HG02840 (cell line): ENCODE measurements around the gene PDE6C.

ENCODE experiments used
- ATAC-seq: cut with Tn5 transposase; IDR thresholded peaks from one replicate; pipeline ENCODE4 v1.9.1; 2021; ENCODE audit warnings: mild to moderate bottlenecking, moderate library complexity, moderate number of reproducible peaks; ENCODE audit not compliant: unreplicated experiment, low FRiP score

Gene PDE6C

GRCh38 chr10:93593254-93593653 is 19.1 kb upstream of the PDE6C start:
- ATAC-seq = no peak

DNA sequence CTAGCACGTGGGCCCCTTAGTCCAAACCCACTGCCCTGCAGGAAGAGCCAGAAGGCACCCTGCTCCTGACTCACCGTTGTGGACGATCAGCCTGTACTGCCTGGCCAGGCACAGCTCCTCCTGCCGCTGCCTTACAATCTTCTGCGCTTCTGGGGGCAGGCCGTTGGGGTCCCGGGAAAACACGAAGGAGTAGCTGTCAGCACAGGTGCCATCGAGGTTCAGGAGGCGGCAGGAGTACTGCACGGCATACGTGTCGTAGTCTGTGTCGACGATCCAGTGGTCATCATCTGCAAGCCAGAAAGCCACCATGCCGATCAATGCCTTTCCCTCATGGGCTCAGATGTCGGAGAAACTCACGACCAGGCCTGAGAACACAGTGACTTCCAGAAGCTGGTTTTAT is 18.6 kb upstream of the PDE6C start:
- no peak for ATAC-seq

- no peak for ATAC-seq
Observed at GRCh38 chr10:93594518-93594917, 17.8 kb upstream of the PDE6C start.

DNA sequence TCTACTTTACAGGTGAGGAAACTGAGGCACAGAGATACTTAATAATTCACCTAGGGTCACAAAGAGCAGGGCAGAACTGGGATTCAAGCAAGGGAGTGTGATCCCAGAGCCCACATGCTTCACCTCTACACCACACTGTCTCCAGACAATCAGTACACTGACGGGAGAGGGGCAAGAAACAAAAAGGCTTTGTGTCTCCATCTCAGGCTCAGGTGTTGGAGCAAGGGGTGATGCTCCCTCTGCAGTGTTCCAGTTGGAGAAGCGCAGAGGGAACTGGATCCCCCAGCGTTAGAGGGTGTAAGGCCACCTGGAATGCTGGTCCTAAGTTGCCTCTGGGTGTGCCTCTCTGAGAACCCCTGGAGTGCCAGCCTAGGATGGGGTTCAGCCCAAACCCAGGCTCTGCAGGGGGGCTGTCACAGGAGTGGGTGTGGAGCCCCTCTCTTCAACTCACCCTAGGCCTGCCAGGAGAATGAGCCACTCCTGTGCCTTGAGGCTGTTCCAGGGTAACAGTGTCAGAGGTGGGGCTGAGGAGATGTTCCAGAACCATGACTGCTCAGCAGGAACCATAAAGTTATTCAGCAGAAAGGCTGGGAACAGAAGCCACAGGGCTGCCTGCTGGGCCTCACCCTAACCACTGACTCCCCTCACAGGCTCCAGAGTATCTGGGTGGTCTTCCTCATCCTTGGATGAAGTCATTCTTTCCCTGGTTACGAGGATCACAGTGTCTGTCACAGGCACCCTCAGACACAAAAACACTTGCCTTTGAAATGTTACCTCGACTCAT is 16.8 kb upstream of the PDE6C start:
- ATAC-seq = no peak

DNA sequence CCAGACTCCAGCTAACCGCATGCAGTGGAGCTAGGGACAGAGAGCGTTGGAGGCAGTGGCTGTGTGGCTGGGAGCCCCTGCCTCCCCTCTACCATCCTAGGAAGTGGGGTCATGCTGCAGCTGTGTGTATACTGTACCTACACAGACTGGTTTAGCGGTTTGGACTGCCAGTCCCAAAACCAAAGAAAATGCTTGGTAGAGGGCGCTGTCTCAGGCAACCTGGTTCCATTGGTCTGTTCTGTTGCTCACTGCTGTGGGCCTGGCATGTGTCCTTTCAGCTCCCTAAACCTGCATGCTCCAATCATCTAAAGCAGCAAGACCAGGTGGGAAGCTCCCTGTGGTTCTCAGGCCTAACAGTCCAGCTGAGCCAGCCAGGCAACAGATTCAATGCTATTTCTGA is 15.8 kb upstream of the PDE6C start:
- no peak for ATAC-seq

DNA sequence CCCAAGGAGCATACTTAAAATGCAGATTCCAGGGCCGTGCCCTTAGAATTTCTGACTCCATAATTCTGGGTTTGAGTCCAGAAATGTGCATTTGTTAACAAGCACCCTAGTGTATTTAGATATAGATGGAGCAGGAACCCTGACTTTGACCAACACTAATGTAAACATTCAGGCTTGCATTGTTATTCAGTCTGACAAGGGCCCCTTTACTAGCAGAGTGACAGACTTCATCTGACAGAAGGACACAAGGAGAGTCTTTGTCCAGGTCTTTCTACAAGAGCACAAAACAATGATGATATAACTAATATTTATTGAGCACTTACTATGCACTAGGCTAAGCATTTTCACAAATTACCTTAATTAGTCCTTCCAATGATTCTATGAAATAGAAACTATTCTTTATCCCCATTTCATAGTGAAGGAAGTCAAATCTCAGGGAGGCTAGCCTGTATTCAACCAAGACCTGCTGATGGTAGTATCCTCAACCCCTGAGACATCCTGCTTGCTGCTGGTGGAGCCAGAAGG is 15.2 kb upstream of the PDE6C start:
- ATAC-seq = no peak

- no peak for ATAC-seq
Observed at GRCh38 chr10:93598157-93598556, 14.2 kb upstream of the PDE6C start.

- no peak for ATAC-seq
Observed at GRCh38 chr10:93599335-93599734, 13.0 kb upstream of the PDE6C start.

GRCh38 chr10:93599778-93600177 is 12.6 kb upstream of the PDE6C start:
- ATAC-seq = no peak

GRCh38 chr10:93600446-93601145 is 11.7 kb upstream of the PDE6C start:
- ATAC-seq = no peak

DNA sequence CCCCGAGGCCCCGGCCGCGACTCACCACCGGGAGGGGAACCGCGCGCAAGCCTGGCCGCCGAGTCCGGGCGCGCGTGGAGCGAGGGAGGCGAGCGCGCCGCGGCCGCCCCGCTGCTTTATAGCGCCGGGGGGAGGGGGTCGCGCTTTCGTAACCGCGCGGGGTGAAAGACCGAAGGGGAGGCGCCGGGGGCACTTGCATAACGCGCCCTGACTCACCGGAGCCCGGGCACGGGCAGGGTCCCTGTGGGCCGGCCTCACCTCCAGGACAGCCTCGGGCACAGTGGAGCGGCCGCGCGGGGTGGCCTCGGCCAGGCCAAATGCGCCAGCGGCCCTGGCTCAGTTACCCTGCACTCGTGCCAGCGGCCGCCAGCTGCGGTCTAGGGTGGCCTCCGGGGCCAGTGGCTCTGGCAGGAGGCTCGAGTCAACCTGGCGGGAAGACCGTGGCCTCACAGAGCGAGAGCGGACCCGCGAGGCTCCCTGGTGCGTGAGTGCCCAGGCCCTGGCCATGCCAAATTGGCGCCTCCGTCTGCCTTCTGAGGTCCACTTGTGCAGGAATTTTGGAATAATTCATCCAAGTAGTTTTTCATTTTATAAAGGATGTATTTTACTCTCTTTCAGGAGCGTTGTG is 11.1 kb upstream of the PDE6C start, which contains the start of gene RBP4:
Gene RBP4, minus strand, starts transcription at position 90 of the 628 bp plus-strand sequence. CDS start 207 bp downstream, outside the sequence.
- no peak for ATAC-seq

- ATAC-seq = no peak
Observed at GRCh38 chr10:93601774-93602162, 10.6 kb upstream of the PDE6C start.

DNA sequence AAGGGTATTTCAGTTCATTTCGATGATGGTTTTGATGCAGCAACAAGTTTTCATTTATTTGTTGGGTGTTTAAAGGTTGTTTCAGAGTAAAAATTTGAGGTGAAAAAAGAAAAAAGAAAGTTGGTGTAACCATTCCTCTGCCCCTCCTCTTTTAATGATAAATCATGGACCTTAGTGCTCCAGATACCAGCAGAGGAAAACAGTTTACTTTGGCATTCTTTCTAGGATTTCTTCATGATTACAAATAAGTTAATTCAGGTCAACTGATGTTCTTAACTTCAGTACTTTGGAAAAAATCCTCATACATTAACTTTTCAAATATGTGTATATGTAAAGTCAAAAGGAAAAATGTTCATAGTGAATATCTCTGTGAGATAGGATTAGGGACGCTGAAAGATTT is 9.3 kb upstream of the PDE6C start:
- no peak for ATAC-seq

DNA sequence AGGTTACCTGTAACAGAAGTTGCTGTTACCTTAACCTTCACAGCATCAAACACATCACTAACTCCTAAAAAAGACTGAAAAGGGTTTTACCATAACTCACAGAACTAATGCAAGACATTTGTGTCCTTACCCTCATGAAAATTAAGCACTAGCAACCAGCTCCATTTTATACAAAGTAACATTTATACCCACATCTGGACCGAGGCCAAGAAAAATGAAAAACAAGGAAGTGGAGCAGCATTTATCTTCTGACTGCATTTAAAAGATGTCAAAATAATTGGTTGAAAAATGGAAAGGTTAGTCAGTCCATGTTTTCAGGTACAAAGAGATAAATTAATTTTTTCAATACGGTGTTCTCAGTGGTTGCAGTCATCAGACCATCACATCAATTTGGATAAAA is 8.2 kb upstream of the PDE6C start:
- ATAC-seq = no peak

DNA sequence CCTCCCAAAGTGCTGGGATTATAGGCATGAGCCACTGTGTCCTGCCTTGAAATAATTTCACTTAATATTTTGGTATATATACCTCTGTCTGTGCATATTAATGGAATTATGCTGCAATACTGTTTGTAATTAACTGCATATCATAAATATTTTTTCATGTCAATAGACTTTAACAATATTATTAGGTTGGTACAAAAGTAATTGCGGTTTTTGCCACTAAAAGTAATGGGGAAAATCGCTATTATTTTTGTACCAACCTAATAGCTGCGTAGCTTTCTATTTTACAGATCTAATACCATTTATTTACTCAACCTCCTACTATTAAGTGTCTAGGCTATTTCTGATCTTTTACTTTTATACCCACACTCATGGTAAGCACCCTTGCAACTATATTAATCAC is 3.9 kb upstream of the PDE6C start:
- no peak for ATAC-seq

DNA sequence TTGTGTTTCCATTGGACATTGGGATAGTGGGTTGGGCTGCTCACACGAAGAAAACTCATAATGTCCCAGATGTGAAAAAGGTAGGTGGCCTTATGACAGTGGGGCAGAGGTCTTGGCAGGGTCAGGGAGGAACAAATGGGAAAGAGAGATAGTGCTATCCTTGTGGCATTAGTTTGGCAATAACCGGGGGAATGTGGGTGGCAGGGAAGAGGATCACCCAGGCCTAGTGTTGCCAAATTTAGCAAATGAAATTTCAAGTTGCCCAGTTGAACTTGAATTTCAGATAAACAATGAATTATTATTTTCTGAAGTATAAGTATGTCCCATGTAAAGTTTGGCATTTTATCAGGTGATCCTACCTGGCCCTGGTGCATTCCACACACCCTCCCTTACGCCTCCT is 789 bp downstream of the PDE6C start:
- no peak for ATAC-seq

- no peak for ATAC-seq
Observed at GRCh38 chr10:93614101-93614825, 1.9 kb downstream of the PDE6C start.

- ATAC-seq = no peak
Observed at GRCh38 chr10:93615576-93616235, 3.4 kb downstream of the PDE6C start.

DNA sequence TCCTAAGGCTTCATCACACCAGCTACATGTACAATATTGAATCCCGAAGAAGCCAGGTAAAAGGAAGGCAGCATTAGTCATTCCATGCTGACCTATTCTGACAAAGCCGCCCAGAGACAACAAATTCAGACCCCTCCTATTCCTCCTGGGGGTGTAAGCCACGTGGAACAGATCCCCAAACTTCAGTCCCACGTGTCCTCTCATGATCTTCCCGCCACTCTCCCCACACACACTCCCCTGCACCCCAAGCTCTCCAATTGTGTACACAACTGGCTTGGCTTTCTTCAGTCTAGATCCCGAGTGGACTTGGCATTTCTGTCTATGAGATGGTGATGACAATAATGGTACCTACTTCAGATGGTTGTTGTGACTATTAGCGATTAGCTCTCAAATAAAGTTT is 8.6 kb downstream of the PDE6C start:
- no peak for ATAC-seq

- no peak for ATAC-seq
Observed at GRCh38 chr10:93622942-93623341, 10.6 kb downstream of the PDE6C start.
